Astrocyte of the spinal cord (primary cell): ENCODE data around the gene TRIM31.

ENCODE experiments used
- DNase-seq: peaks from one replicate; pipeline ENCODE4 v3.0.0; 2011; ENCODE audit warnings: low read depth, low spot score
- H3K4me3 ChIP-seq: 2 replicates; pipeline ENCODE4 v1.5.1; 2011; ENCODE audit warnings: low read depth, mild to moderate bottlenecking, low read length, moderate library complexity
- in situ Hi-C: cut with HindIII; loops from 2 replicates; pipeline ENCODE4 v1.10.0; 2017; ENCODE audit warnings: low sequenced_read_pairs
- TF ChIP-seq, protein P1 (sequence below): IDR thresholded peaks from 2 replicates; pipeline ENCODE4 v1.5.1; 2012; ENCODE audit warnings: low read depth, mild to moderate bottlenecking, low read length, inconsistent platforms

TRIM31 gene

DNA sequence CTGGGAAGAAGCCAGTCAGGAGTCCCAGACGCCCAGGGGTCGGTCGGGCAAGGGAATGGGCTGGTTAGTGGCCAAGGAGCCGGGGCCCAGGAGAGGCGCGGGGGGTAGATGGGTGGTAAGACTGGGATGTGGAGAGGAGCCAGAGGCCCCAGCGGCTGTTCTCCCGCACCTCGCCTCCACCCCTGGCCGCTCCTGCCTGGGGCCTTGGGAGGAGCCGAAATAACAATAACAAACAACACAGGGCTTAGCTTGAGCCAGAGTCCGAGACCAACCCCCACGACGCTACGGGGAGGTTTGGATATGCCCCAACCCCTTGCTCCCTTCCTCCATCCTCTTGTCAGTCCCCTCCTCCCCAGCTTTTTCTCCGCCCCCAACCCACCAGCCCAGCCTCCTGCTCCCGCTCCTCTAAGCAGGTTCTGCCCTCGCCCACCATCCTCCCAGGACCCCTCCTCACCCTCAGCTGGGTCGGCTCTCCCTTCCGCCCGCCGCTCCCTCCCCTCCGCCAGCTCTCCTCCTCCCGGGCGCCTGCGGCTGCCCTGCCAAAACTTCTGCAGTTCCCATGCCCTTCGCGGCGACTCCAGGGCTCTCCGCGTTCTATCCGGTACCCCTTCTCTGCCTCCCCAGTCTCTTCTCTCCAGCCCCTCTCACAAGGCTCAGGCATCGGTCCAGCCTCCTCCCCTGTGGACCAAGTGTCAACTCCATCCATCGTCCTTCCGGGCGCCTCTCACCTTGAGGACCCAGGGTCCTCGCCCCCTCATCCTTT lies 38.4 kb downstream of the TRIM31 start:
- in situ Hi-C loops, result no loop called here
- no peak overlapping the region for H3K4me3 ChIP-seq
- no peak for DNase-seq
- TF ChIP-seq, protein P1, sequence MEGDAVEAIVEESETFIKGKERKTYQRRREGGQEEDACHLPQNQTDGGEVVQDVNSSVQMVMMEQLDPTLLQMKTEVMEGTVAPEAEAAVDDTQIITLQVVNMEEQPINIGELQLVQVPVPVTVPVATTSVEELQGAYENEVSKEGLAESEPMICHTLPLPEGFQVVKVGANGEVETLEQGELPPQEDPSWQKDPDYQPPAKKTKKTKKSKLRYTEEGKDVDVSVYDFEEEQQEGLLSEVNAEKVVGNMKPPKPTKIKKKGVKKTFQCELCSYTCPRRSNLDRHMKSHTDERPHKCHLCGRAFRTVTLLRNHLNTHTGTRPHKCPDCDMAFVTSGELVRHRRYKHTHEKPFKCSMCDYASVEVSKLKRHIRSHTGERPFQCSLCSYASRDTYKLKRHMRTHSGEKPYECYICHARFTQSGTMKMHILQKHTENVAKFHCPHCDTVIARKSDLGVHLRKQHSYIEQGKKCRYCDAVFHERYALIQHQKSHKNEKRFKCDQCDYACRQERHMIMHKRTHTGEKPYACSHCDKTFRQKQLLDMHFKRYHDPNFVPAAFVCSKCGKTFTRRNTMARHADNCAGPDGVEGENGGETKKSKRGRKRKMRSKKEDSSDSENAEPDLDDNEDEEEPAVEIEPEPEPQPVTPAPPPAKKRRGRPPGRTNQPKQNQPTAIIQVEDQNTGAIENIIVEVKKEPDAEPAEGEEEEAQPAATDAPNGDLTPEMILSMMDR, result no peak

DNA sequence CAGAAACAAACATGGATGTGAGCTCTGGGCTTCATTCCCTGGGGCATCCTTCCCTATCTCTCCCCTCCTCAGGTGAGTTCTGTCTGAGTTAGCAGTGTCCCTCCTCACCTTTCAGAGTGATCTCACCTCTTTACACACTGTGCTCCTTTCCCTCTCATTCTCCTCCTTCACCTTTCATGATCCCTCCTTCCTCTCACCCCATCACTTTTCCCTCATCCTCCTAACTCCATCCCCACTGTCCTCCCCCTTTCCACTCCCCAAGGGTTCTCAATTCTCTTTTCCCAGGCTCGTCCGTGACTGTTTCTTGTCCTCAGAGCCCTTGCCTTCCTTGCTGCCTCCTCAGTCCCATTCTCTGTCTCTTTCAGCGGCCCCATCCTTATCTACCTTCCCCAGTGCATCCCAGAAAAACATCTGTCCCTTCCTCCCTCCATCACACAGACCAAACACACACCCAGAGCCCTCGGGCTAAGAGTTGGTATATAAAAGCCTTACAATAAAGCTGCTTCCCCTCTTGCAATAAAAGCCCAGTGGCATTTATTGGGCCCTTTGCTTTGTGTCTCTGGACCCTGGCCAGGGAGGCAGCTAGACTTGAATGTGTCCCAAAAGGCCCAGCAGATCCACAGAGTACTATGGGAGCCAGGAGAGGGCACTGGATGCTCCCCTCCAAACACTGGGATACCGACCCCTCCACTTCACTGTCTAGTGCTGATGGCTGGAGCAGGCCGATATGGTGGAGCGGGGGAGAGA lies 39.2 kb downstream of the TRIM31 start:
- DNase-seq, result no peak
- TF ChIP-seq, protein P1, result no peak
- in situ Hi-C loops, result no loop called here
- no peak overlapping the region for H3K4me3 ChIP-seq

DNA sequence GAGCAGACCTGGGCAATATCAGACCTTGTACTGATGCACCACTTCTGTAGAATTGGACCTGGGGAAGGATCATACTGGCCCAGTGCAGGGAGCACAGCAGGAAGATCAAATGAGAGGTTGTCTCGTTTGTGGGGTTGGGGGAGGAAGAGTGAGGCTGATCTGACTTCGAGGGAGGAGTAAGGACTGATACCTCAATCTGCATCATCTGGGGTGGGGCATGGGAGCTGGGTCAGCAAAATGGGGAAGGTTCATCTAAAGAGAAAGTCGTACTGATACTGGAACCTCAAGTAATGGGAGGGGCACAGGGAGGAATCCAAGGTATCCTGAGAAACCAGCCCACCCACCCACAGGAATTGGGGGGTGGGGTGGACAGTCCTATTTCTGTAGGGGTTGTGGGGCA lies 41.0 kb downstream of the TRIM31 start:
- no peak for DNase-seq
- no peak overlapping the region for H3K4me3 ChIP-seq
- in situ Hi-C loops, result no loop called here
- TF ChIP-seq, protein P1, result no peak

DNA sequence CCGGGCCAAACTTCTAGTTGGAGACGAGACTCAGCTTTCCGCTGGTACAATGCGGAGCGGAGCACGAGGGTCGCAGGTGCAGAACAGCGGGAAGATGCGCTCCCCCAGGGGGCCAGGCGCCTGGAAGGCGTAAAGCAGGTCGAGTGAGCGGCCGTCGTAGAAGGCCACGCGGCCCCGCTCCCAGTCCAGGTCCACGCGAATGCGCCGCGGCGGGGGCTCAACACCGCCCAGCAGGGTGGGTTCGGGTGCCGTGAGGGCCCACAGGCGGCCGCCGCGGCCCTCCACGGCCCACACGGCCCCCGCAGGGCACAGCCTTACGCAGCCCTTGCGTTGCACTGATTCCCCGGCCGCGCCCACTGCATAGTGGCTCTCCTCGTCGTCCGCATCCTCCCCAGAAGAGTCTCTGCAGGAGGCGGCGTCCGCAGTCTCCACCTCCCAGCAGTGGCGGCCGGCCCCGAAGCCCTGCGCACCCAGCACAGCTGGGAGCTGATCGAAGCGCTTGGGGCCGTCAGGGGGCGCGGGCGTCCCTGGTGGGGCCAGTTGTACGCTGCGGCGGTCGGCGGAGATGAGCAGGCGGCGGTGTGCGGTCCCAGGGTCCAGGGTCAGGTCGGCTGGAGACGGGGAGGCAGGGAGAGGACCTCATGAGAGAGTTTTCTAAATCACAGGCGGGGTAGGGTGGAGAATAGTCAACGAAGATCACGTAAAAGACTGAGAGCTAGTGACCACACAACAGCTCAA lies 41.6 kb downstream of the TRIM31 start:
- H3K4me3 ChIP-seq, result no peak overlapping the region
- in situ Hi-C loops, result no loop called here
- DNase-seq, result peak; percentile 19
- TF ChIP-seq, protein P1, result peak; percentile 14

DNA sequence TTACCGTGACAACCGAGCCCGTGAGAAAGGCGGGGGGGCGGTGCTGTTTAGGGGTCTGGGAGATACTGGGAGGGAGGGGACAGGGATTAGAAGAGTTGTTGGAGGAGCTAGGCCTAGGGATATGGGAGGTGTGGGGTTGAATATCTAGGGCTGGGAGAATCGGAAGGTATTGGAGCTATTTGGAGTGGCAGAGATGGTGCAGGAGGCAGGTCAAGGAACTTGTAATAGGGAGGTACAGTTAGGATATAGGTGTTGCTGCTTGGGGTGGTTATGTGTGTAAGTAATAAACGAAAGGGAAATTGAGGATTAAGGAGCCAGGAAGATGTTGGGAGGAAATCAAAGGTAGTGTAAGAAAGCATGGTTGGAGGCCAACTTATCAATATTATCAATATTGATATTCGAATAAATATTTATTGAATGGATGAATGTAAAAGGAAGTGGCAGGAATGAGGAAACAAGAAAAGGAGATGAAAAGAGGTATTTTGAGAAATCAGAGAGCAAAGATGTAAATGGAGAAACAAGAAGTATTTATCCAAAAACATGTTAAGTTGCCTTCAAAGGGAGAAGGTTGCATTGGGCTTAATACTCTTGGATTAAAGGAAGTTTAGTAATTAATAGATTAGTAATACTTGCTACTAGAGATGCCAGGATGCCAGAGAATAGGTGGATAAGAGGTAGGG lies 45.3 kb downstream of the TRIM31 start:
- H3K4me3 ChIP-seq, result peak overlapping the region; percentile 61
- in situ Hi-C loops, result no loop called here
- DNase-seq, result no peak
- TF ChIP-seq, protein P1, result no peak
